SK-N-SH treated with all-trans-retinoic acid at 6 μM for 48 hours (cell line): ENCODE data around the gene DNAH2.

Experiments used
- ATAC-seq: fragments of 200-7000 bp; cut with Tn5 transposase; 3 replicates; pipeline ENCODE4 v1.9.1; 2020; ENCODE audit warnings: mild to moderate bottlenecking, moderate library complexity
- BACH2 ChIP-seq: fragments of 250-450 bp; sonication (Bioruptor Pico); IDR thresholded peaks from 2 replicates; pipeline ENCODE4 v1.9.0; 2021; ENCODE audit warnings: mild to moderate bottlenecking, borderline replicate concordance
- CREB5 ChIP-seq: fragments of 250-450 bp; sonication (Bioruptor Pico); IDR thresholded peaks from 2 replicates; pipeline ENCODE4 v1.5.1; 2020; ENCODE audit warnings: low read depth, mild to moderate bottlenecking, moderate library complexity
- CSRNP3 ChIP-seq: fragments of 250-450 bp; sonication (Bioruptor Pico); IDR thresholded peaks from 2 replicates; pipeline ENCODE4 v1.5.1; 2021; ENCODE audit warnings: mild to moderate bottlenecking, moderate library complexity
- ESRRG ChIP-seq: fragments of 250-450 bp; sonication (Bioruptor Pico); IDR thresholded peaks from 2 replicates; pipeline ENCODE4 v1.6.1; 2021; ENCODE audit warnings: mild to moderate bottlenecking
- ISL1 ChIP-seq: fragments of 250-450 bp; sonication (Bioruptor Pico); IDR thresholded peaks from 2 replicates; pipeline ENCODE4 v2.1.2; 2022; ENCODE audit warnings: mild to moderate bottlenecking, moderate library complexity
- OSR1 ChIP-seq: fragments of 250-450 bp; sonication (Bioruptor Pico); IDR thresholded peaks from 2 replicates; pipeline ENCODE4 v1.8.0; 2022; ENCODE audit warnings: moderate library complexity, mild to moderate bottlenecking, inconsistent platforms
- PATZ1 ChIP-seq: fragments of 250-450 bp; sonication (Bioruptor Pico); IDR thresholded peaks from 2 replicates; pipeline ENCODE4 v1.8.0; 2020; ENCODE audit warnings: mild to moderate bottlenecking, moderate library complexity, borderline replicate concordance
- POU6F1 ChIP-seq: fragments of 250-450 bp; sonication (Bioruptor Pico); IDR thresholded peaks from 2 replicates; pipeline ENCODE4 v1.8.0; 2021; ENCODE audit warnings: low read depth, mild to moderate bottlenecking, moderate library complexity, borderline replicate concordance
- PPARA ChIP-seq: fragments of 250-450 bp; sonication (Bioruptor Pico); IDR thresholded peaks from 2 replicates; pipeline ENCODE4 v1.5.0; 2020; ENCODE audit warnings: mild to moderate bottlenecking, borderline replicate concordance
- SNAI2 ChIP-seq: fragments of 250-450 bp; sonication (Bioruptor Pico); IDR thresholded peaks from 2 replicates; pipeline ENCODE4 v1.5.0; 2020; ENCODE audit warnings: mild to moderate bottlenecking, moderate library complexity
- TCF4 ChIP-seq: fragments of 250-450 bp; sonication (Bioruptor Pico); IDR thresholded peaks from 2 replicates; pipeline ENCODE4 v1.8.0; 2021; ENCODE audit warnings: mild to moderate bottlenecking, moderate library complexity, borderline replicate concordance
- TOX ChIP-seq: fragments of 250-450 bp; sonication (Bioruptor Pico); IDR thresholded peaks from 2 replicates; pipeline ENCODE4 v1.8.0; 2021; ENCODE audit warnings: mild to moderate bottlenecking, moderate library complexity, borderline replicate concordance
- TSHZ2 ChIP-seq: fragments of 250-450 bp; sonication (Bioruptor Pico); IDR thresholded peaks from 2 replicates; pipeline ENCODE4 v1.5.0; 2020; ENCODE audit warnings: mild to moderate bottlenecking, moderate library complexity
- ZC3H10 ChIP-seq: fragments of 250-450 bp; sonication (Bioruptor Pico); IDR thresholded peaks from 2 replicates; pipeline ENCODE4 v1.5.1; 2021; ENCODE audit warnings: mild to moderate bottlenecking, moderate library complexity
- ZFP30 ChIP-seq: fragments of 450-650 bp; formaldehyde crosslinking; IDR thresholded peaks from 2 replicates; pipeline ENCODE4 v1.5.0; 2022; ENCODE audit warnings: mild to moderate bottlenecking, moderate library complexity
- ZNF70 ChIP-seq: fragments of 450-650 bp; formaldehyde crosslinking; IDR thresholded peaks from 2 replicates; pipeline ENCODE4 v1.5.0; 2020; ENCODE audit warnings: mild to moderate bottlenecking, moderate library complexity
- ZNF8 ChIP-seq: fragments of 450-650 bp; formaldehyde crosslinking; IDR thresholded peaks from 2 replicates; pipeline ENCODE4 v1.5.0; 2020; ENCODE audit warnings: mild to moderate bottlenecking, moderate library complexity

Gene DNAH2

GRCh38 chr17:7716901-7717755, at the start of gene DNAH2:
DNAH2 (plus strand) TSS chr17:7717744; CDS start chr17:7719735, 1,991 bp downstream.
- ATAC-seq: peak; percentile 88
- peak; percentile 62; the same call in 1 of the 2 replicates for TF ChIP-seq TCF4 (CRISPR knock-in tag)
- peak; percentile 57; the same call in 1 of the 2 replicates for TF ChIP-seq TSHZ2 (CRISPR knock-in tag)
- TF ChIP-seq PPARA (CRISPR knock-in tag): no peak
- TF ChIP-seq PATZ1 (CRISPR knock-in tag): peak; percentile 50; the same call in 1 of the 2 replicates

GRCh38 chr17:7668482-7668881, 49.1 kb upstream of the DNAH2 start:
- no peak for ATAC-seq
- TF ChIP-seq TCF4 (CRISPR knock-in tag) (no peak), CREB5 (no peak), ZC3H10 (CRISPR knock-in tag) (no peak), ZNF8 (no peak), ESRRG (CRISPR knock-in tag) (no peak), OSR1 (CRISPR knock-in tag) (no peak), CSRNP3 (no peak), TSHZ2 (CRISPR knock-in tag) (no peak), POU6F1 (no peak), PATZ1 (CRISPR knock-in tag) (no peak), ZNF70 (no peak), ISL1 (CRISPR knock-in tag) (no peak), ZFP30 (CRISPR knock-in tag) (no peak), SNAI2 (no peak), BACH2 (CRISPR knock-in tag) (no peak), TOX (no peak)
